HEK293T (cell line): ENCODE results near the gene CYP24A1.

Experiments used
- FOXA1 ChIP-seq: fragments of 450-650 bp; IDR thresholded peaks from 2 replicates; pipeline ENCODE4 v1.6.1; 2016; ENCODE audit warnings: mild to moderate bottlenecking
- FOXM1 ChIP-seq: fragments of 450-650 bp; IDR thresholded peaks from 2 replicates; pipeline ENCODE4 v1.6.1; 2017; ENCODE audit warnings: mild to moderate bottlenecking, borderline replicate concordance
- LEF1 ChIP-seq: fragments of 450-650 bp; IDR thresholded peaks from 2 replicates; pipeline ENCODE4 v1.6.1; 2017; ENCODE audit warnings: mild to moderate bottlenecking, borderline replicate concordance
- SP1 ChIP-seq: fragments of 450-650 bp; IDR thresholded peaks from 2 replicates; pipeline ENCODE4 v1.6.1; 2017
- SUZ12 ChIP-seq: fragments of 450-650 bp; IDR thresholded peaks from 2 replicates; pipeline ENCODE4 v1.6.1; 2016; ENCODE audit warnings: mild to moderate bottlenecking
- TARDBP ChIP-seq: fragments of 450-650 bp; IDR thresholded peaks from 2 replicates; pipeline ENCODE4 v1.6.1; 2016
- ZNF384 ChIP-seq: fragments of 450-650 bp; IDR thresholded peaks from 2 replicates; pipeline ENCODE4 v1.6.1; 2016

- TF ChIP-seq FOXM1: no peak
- TF ChIP-seq LEF1: no peak
- no peak for TF ChIP-seq SP1
- TF ChIP-seq ZNF384: no peak
- no peak for TF ChIP-seq SUZ12
- TF ChIP-seq TARDBP: no peak
- TF ChIP-seq FOXA1: no peak
Measured at GRCh38 chr20:54167909-54168872, 5.6 kb downstream of the CYP24A1 start.
